ENCODE data around the gene XXYLT1. TPM values are rescaled to one million over a fixed set of nuclear protein-coding genes. Genes with fewer than 3 reads are reported as not detected.

XXYLT1 gene
- total and polyA plus RNA-seq, 10 donors = 2.7 to 22.3 (median 9.5) TPM

GRCh38 chr3:195098741-195099525, 172.0 kb downstream of the XXYLT1 start:
- WGBS, 5 donors = 90 to 95% (median 92%) methylated on average over 16 of the region's 16 CpGs
- Histone ChIP-seq H3K27me3 (replicated peaks in 1 of 7) (no peaks in the 10 kb centered on the region), H3K27ac (peak overlapping the region in 1 of 8 donors; percentile 93), H3K4me3 (no peak overlapping the region), H3K36me3 (no peaks in the 10 kb centered on the region), H3K9me3 (no peaks in the 10 kb centered on the region), H3K4me1 (peaks cover 18 to 97% (median 59%) of the 10 kb centered on the region in 6 donors)
- intact Hi-C loops (cut with DNase I; ENCODE audit: low total_unique reads) = no loop called here
- TF ChIP-seq POLR2AphosphoS5 (IDR thresholded peaks at IDR 0.05) (no peak), CTCF (IDR thresholded peaks at IDR 0.05 in 8 of 11, conservative IDR thresholded peaks at IDR 0.05 in 3 of 11) (no peak), POLR2A (IDR thresholded peaks at IDR 0.05) (no peak)
- DNase-seq = peak; percentile 69

GRCh38 chr3:195097331-195098255, 173.4 kb downstream of the XXYLT1 start:
- Histone ChIP-seq H3K4me3 (no peak overlapping the region), H3K36me3 (no peaks in the 10 kb centered on the region), H3K27ac (peak overlapping the region in 3 of 8 donors; percentile 23 to 38 (median 35)), H3K27me3 (replicated peaks in 1 of 7) (no peaks in the 10 kb centered on the region), H3K4me1 (peaks cover 14 to 88% (median 58%) of the 10 kb centered on the region in 6 donors), H3K9me3 (no peaks in the 10 kb centered on the region)
- peak; percentile 72 for DNase-seq
- 68 to 75% (median 73%) methylated on average over 22 of the region's 22 CpGs for WGBS, 5 donors
- intact Hi-C loops (cut with DNase I; ENCODE audit: low total_unique reads) = no loop called here
- TF ChIP-seq CTCF (IDR thresholded peaks at IDR 0.05 in 8 of 11, conservative IDR thresholded peaks at IDR 0.05 in 3 of 11) (no peak), POLR2AphosphoS5 (IDR thresholded peaks at IDR 0.05) (peak in 1 of 3 donors; percentile 12), POLR2A (IDR thresholded peaks at IDR 0.05) (no peak)

- Histone ChIP-seq H3K9me3 (no peaks in the 10 kb centered on the region), H3K4me3 (no peak overlapping the region), H3K36me3 (no peaks in the 10 kb centered on the region), H3K27me3 (replicated peaks in 1 of 7) (no peaks in the 10 kb centered on the region), H3K27ac (peak overlapping the region in 1 of 8 donors; percentile 4), H3K4me1 (peaks cover 14 to 79% (median 51%) of the 10 kb centered on the region in 6 donors)
- 90 to 96% (median 95%) methylated on average over 13 of the region's 13 CpGs for WGBS, 5 donors
- peak; percentile 65 for DNase-seq
- intact Hi-C loops (cut with DNase I; ENCODE audit: low total_unique reads) = no loop called here
- no peak for TF ChIP-seq CTCF (IDR thresholded peaks at IDR 0.05 in 8 of 11, conservative IDR thresholded peaks at IDR 0.05 in 3 of 11)
- TF ChIP-seq POLR2AphosphoS5 (IDR thresholded peaks at IDR 0.05) = no peak
- no peak for TF ChIP-seq POLR2A (IDR thresholded peaks at IDR 0.05)
Observed at GRCh38 chr3:195096484-195097330, 174.3 kb downstream of the XXYLT1 start.

All from spleen (tissue), 11 donors.